Thoracic aorta endothelial cell (primary cell): Measurements from ENCODE around the gene PRM2. TPM values are rescaled to one million over a fixed set of nuclear protein-coding genes. Genes with fewer than 3 reads are reported as not detected.

Experiments used
- small RNA-seq: library from RNA; depleted of rRNA; stranded (forward); fragments of <200 nt; gene quantifications from one replicate; pipeline ENCODE3, GENCODE V24; 2012
- total RNA-seq: library from RNA; depleted of rRNA; stranded (reverse); fragments of >200 nt; gene quantifications from 2 replicates; pipeline ENCODE4 v1.2.3, GENCODE V29; 2012

The PRM2 gene
- not detected in 2 replicates for total RNA-seq

GRCh38 chr16:11276143-11276895 is at the start of gene PRM2:
Gene PRM2, minus strand, starts transcription at chr16:11276480. Its CDS starts 110 bp downstream, at chr16:11276370.

GRCh38 chr16:11280616-11281522 is 4.6 kb upstream of the PRM2 start, which contains the start of gene PRM1:
Gene PRM1, minus strand, starts transcription at chr16:11281330. Its CDS starts 92 bp downstream, at chr16:11281238.

GRCh38 chr16:11272921-11273720 is 3.2 kb downstream of the PRM2 start, which contains the start of gene PRM3:
Gene PRM3, minus strand, starts transcription at chr16:11273629. Its CDS starts 34 bp downstream, at chr16:11273595.

GRCh38 chr16:11268921-11269375 is 7.3 kb downstream of the PRM2 start, which contains the start of gene TNP2:
Gene TNP2, minus strand, starts transcription at chr16:11269325. Its CDS starts 63 bp downstream, at chr16:11269262.

GRCh38 chr16:11255737-11256660 is 20.3 kb downstream of the PRM2 start, which contains the start of gene SOCS1:
Gene SOCS1, minus strand, starts transcription at chr16:11256204. Its CDS starts 726 bp downstream, at chr16:11255478.

Small RNA genes within 50 kb of the gene (small RNA-seq; reads per million reads assigned to genes)
- not detected for gene MIR548H2
- not detected for gene RF00019
- not detected for gene RF00554

Other genes starting within 250 kb of the PRM2 start
- 0.43 and 2.1 TPM in 2 replicates for gene SOCS1, start 20.3 kb downstream of the PRM2 start, total RNA-seq
- gene TNP2, start 7.2 kb downstream of the PRM2 start, total RNA-seq, result not detected in 2 replicates
- not detected in 2 replicates for gene PRM3, start 2.9 kb downstream of the PRM2 start, total RNA-seq
- gene PRM1, start 4.8 kb upstream of the PRM2 start, total RNA-seq, result not detected in 2 replicates
- 8.0 and 15.9 TPM in 2 replicates for gene RMI2, start 69.0 kb upstream of the PRM2 start, total RNA-seq